ENCODE measurements around the gene UBQLN1.

- TF ChIP-seq POLR2AphosphoS5 (IDR thresholded peaks at IDR 0.05; ENCODE audit: borderline replicate concordance, low read depth, low read length) = no peak
- no peak for TF ChIP-seq FOXP2 (optimal IDR thresholded peaks at IDR 0.05; ENCODE audit: control extremely low read depth, extremely low read length, insufficient read depth)
Observed at GRCh38 chr9:83675466-83675865, 32.3 kb downstream of the UBQLN1 start.
